ENCODE measurements around the gene NIN. TPM values are rescaled to one million over a fixed set of nuclear protein-coding genes. Genes with fewer than 3 reads are reported as not detected.

Gene NIN
- total and polyA plus RNA-seq, 4 donors: 1.7 to 11.1 (median 4.0) TPM

DNA sequence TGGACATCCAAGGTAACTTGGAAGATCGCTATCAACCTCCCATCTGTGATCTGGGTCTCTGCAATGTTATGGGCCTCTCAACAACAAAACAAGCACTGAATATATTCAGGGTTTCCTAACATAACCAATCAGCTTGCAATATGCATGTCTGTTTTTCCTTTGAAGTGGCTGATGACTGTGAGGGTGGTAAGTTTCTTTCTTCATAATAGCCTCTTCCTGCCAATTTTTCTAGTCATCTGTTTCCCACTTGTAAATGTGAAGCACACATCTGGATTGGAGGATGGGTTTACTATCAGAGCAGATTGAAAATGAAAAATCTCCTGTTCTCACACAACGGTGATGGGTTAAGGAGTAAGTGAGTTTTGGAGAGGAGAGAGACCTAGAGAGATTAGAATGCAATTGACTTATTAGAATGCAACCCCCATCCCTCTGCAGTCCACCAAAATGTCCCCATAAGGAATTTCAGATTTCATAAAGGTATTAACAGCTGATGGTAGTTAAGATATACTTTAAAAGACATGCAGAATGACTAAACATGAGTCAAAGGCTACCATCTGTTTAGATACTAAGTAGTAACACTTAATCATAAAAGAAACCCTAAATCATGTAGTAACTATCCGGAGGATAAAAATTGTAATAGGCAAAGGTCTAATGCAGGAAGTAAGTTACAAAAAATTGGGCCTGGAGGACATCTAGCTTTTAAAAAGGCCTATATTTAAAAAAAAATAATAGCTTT, 104.4 kb downstream of the NIN start:
- Histone ChIP-seq H3K4me3 (ENCODE audit: low read depth in 1 of 3, low read length in 3 of 3) (no peak overlapping the region), H3K27me3 (ENCODE audit: control insufficient read depth in 4 of 4, insufficient read depth in 4 of 4, low read length in 3 of 4) (no peaks in the 10 kb centered on the region), H3K36me3 (ENCODE audit: control insufficient read depth in 4 of 4, insufficient read depth in 3 of 4, low read depth in 1 of 4, low read length in 3 of 4) (peaks cover 0 to 28% (median 21%) of the 10 kb centered on the region in 4 donors), H3K4me1 (ENCODE audit: control insufficient read depth in 4 of 4, insufficient read depth in 4 of 4, low read length in 3 of 4) (no peaks in the 10 kb centered on the region), H3K27ac (ENCODE audit: low read depth in 1 of 2, low read length in 2 of 2) (no peak overlapping the region), H3K9me3 (ENCODE audit: control insufficient read depth in 4 of 4, low read length in 3 of 4) (no peaks in the 10 kb centered on the region), H3K9ac (ENCODE audit: low read depth in 1 of 2, low read length in 2 of 2) (no peak overlapping the region)
- WGBS: 89% methylated on average over 3 of the region's 3 CpGs
- DNase-seq (ENCODE audit: low spot score): no peak
- TF ChIP-seq, protein P1, sequence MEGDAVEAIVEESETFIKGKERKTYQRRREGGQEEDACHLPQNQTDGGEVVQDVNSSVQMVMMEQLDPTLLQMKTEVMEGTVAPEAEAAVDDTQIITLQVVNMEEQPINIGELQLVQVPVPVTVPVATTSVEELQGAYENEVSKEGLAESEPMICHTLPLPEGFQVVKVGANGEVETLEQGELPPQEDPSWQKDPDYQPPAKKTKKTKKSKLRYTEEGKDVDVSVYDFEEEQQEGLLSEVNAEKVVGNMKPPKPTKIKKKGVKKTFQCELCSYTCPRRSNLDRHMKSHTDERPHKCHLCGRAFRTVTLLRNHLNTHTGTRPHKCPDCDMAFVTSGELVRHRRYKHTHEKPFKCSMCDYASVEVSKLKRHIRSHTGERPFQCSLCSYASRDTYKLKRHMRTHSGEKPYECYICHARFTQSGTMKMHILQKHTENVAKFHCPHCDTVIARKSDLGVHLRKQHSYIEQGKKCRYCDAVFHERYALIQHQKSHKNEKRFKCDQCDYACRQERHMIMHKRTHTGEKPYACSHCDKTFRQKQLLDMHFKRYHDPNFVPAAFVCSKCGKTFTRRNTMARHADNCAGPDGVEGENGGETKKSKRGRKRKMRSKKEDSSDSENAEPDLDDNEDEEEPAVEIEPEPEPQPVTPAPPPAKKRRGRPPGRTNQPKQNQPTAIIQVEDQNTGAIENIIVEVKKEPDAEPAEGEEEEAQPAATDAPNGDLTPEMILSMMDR (IDR thresholded peaks at IDR 0.05; ENCODE audit: low read depth, low read length, missing input control): no peak
- no peak for TF ChIP-seq TAF1 (conservative IDR thresholded peaks at IDR 0.05)
- no peak for TF ChIP-seq FOXA1 (IDR thresholded peaks at IDR 0.05)
- TF ChIP-seq, protein P2, sequence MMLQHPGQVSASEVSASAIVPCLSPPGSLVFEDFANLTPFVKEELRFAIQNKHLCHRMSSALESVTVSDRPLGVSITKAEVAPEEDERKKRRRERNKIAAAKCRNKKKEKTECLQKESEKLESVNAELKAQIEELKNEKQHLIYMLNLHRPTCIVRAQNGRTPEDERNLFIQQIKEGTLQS (IDR thresholded peaks at IDR 0.05): no peak
- no peak for TF ChIP-seq YY1 (IDR thresholded peaks at IDR 0.05)
- TF ChIP-seq SP1 (IDR thresholded peaks at IDR 0.05): no peak
- TF ChIP-seq RAD21 (IDR thresholded peaks at IDR 0.05): no peak
- TF ChIP-seq HNF4A (conservative IDR thresholded peaks at IDR 0.05): no peak
- no peak for TF ChIP-seq JUND (IDR thresholded peaks at IDR 0.05)
- TF ChIP-seq, protein P3, sequence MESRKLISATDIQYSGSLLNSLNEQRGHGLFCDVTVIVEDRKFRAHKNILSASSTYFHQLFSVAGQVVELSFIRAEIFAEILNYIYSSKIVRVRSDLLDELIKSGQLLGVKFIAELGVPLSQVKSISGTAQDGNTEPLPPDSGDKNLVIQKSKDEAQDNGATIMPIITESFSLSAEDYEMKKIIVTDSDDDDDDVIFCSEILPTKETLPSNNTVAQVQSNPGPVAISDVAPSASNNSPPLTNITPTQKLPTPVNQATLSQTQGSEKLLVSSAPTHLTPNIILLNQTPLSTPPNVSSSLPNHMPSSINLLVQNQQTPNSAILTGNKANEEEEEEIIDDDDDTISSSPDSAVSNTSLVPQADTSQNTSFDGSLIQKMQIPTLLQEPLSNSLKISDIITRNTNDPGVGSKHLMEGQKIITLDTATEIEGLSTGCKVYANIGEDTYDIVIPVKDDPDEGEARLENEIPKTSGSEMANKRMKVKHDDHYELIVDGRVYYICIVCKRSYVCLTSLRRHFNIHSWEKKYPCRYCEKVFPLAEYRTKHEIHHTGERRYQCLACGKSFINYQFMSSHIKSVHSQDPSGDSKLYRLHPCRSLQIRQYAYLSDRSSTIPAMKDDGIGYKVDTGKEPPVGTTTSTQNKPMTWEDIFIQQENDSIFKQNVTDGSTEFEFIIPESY (IDR thresholded peaks at IDR 0.05): no peak
- TF ChIP-seq, protein P4, sequence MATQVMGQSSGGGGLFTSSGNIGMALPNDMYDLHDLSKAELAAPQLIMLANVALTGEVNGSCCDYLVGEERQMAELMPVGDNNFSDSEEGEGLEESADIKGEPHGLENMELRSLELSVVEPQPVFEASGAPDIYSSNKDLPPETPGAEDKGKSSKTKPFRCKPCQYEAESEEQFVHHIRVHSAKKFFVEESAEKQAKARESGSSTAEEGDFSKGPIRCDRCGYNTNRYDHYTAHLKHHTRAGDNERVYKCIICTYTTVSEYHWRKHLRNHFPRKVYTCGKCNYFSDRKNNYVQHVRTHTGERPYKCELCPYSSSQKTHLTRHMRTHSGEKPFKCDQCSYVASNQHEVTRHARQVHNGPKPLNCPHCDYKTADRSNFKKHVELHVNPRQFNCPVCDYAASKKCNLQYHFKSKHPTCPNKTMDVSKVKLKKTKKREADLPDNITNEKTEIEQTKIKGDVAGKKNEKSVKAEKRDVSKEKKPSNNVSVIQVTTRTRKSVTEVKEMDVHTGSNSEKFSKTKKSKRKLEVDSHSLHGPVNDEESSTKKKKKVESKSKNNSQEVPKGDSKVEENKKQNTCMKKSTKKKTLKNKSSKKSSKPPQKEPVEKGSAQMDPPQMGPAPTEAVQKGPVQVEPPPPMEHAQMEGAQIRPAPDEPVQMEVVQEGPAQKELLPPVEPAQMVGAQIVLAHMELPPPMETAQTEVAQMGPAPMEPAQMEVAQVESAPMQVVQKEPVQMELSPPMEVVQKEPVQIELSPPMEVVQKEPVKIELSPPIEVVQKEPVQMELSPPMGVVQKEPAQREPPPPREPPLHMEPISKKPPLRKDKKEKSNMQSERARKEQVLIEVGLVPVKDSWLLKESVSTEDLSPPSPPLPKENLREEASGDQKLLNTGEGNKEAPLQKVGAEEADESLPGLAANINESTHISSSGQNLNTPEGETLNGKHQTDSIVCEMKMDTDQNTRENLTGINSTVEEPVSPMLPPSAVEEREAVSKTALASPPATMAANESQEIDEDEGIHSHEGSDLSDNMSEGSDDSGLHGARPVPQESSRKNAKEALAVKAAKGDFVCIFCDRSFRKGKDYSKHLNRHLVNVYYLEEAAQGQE (IDR thresholded peaks at IDR 0.05): no peak
- TF ChIP-seq, protein P5, sequence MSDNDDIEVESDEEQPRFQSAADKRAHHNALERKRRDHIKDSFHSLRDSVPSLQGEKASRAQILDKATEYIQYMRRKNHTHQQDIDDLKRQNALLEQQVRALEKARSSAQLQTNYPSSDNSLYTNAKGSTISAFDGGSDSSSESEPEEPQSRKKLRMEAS (IDR thresholded peaks at IDR 0.05): no peak
- TF ChIP-seq FOXA2 (IDR thresholded peaks at IDR 0.05): no peak
- no peak for TF ChIP-seq HNF4G (IDR thresholded peaks at IDR 0.05)
- no peak for TF ChIP-seq RXRA (IDR thresholded peaks at IDR 0.05)
- no peak for TF ChIP-seq EGR1 (IDR thresholded peaks at IDR 0.05; ENCODE audit: low read depth in 2 of 2)

Measured in liver (tissue), 9 donors.